K562 (cell line): ENCODE results near the gene FIG4. TPM values are rescaled to one million over a fixed set of nuclear protein-coding genes. Genes with fewer than 3 reads are reported as not detected.

Source experiments
- ATAC-seq: fragments of 200-7000 bp; cut with Tn5 transposase; 3 replicates; pipeline ENCODE4 v1.9.1; 2020; ENCODE audit warnings: moderate library complexity
- BruUV-seq: library from RNA; stranded (reverse); fragments of 400-500 nt; replicated peaks from 2 replicates; lab custom pipeline; 2021; lab: Mats Ljungman, UMichigan
- CTCF ChIA-PET: fragments of 300-600 bp; formaldehyde crosslinking; extraction: SDS; loops from one replicate; lab custom pipeline; 2021; ENCODE audit warnings: low intra/inter-chr PET ratio; lab: Yijun Ruan, JAX
- POLR2A ChIA-PET: fragments of 300-600, 350-650 bp; sonication (Branson Sonifier 250); formaldehyde crosslinking; extraction: SDS; loops from one replicate; lab custom pipeline; 2021; ENCODE audit warnings: antibody characterized with exemption, inconsistent platforms; lab: Yijun Ruan, JAX
- DNase-seq, 4 experiments: peaks; one replicate each; pipeline versions ENCODE4 v3.0.0 to v3.0.0-alpha.2; 2011 to 2018; ENCODE audit warnings: low spot score in 3 of 4, mixed read lengths in 3 of 4; ENCODE audit errors: extremely low read depth in 1 of 4
- FAIRE-seq: peaks from 2 replicates; lab custom pipeline; 2011; peaks lifted over from hg19 to GRCh38; lab: Jason Lieb, UNC
- H2AFZ ChIP-seq: 2 replicates; pipeline ENCODE4 v1.6.0; 2011; ENCODE audit warnings: low read depth, low read length, control low read depth, inconsistent platforms
- H3K27ac ChIP-seq: fragments of 200-600 bp; 3 replicates; pipeline ENCODE4 v1.8.0; 2011; ENCODE audit warnings: low read depth, mild to moderate bottlenecking, control low read depth, inconsistent platforms, low read length, moderate library complexity, mixed read lengths; ENCODE audit errors: extremely low read depth
- H3K27me3 ChIP-seq, 2 experiments: fragments of 300-600 bp in 1 of 2; 2 replicates in 1 of 2; 3 replicates in 1 of 2; pipeline versions ENCODE4 v1.6.0 to v1.8.0; 2011; ENCODE audit warnings: inconsistent platforms in 2 of 2, low read length in 2 of 2, mild to moderate bottlenecking in 1 of 2, mixed read lengths in 1 of 2, moderate library complexity in 1 of 2; ENCODE audit not compliant: control insufficient read depth in 2 of 2, insufficient read depth in 2 of 2
- H3K36me3 ChIP-seq: fragments of 300-600 bp; 3 replicates; pipeline ENCODE4 v1.8.0; 2011; ENCODE audit warnings: mild to moderate bottlenecking, low read length, inconsistent platforms; ENCODE audit not compliant: control insufficient read depth, insufficient read depth
- H3K4me1 ChIP-seq, 2 experiments: fragments of 200-600 bp in 1 of 2; replicated peaks in 1 of 2; 2 replicates in 1 of 2; 3 replicates in 1 of 2; pipeline versions ENCODE4 v1.5.1 to v1.8.0; 2011; ENCODE audit warnings: inconsistent platforms in 2 of 2, low read length in 2 of 2, mild to moderate bottlenecking in 1 of 2, mixed read lengths in 1 of 2, moderate library complexity in 1 of 2; ENCODE audit not compliant: control insufficient read depth in 2 of 2, insufficient read depth in 2 of 2
- H3K4me2 ChIP-seq: 2 replicates; pipeline ENCODE4 v1.6.1; 2011; ENCODE audit warnings: low read length, control low read depth, inconsistent platforms, mixed read lengths; ENCODE audit not compliant: insufficient read depth
- H3K4me3 ChIP-seq: fragments of 200-600 bp; sonication (generic), shearing (Covaris generic); 2 replicates; pipeline ENCODE4 v1.5.1; 2016; ENCODE audit warnings: control low read depth, inconsistent platforms
- H3K79me2 ChIP-seq: fragments of 200-600 bp; 3 replicates; pipeline ENCODE4 v1.8.0; 2011; ENCODE audit warnings: low read length, inconsistent platforms; ENCODE audit not compliant: control insufficient read depth, insufficient read depth
- H3K9ac ChIP-seq, 2 experiments: 2 replicates each; pipeline versions ENCODE4 v1.6.0 to v1.6.1; 2011; ENCODE audit warnings: low read depth in 2 of 2, low read length in 2 of 2, control low read depth in 1 of 2, inconsistent platforms in 1 of 2, mild to moderate bottlenecking in 1 of 2, mixed read lengths in 1 of 2; ENCODE audit not compliant: insufficient read depth in 1 of 2
- H3K9me1 ChIP-seq: one replicate; pipeline ENCODE4 v1.6.0; 2011; ENCODE audit warnings: inconsistent platforms, mild to moderate bottlenecking, low read length, moderate library complexity; ENCODE audit not compliant: control insufficient read depth, insufficient read depth
- H3K9me3 ChIP-seq: replicated peaks from 2 replicates; pipeline ENCODE4 v1.5.1; 2011; ENCODE audit warnings: low read depth, low read length, inconsistent platforms; ENCODE audit not compliant: control insufficient read depth, insufficient read depth
- H4K20me1 ChIP-seq: replicated peaks from 2 replicates; pipeline ENCODE4 v1.6.1; 2011; ENCODE audit warnings: low read length, inconsistent platforms, mixed read lengths; ENCODE audit not compliant: control insufficient read depth, insufficient read depth
- AFF4 ChIP-seq: sonication (generic); formaldehyde crosslinking; IDR thresholded peaks from 2 replicates; pipeline ENCODE4 v1.8.0; 2023; ENCODE audit warnings: mild to moderate bottlenecking, missing genetic modification reagents
- GATAD2B ChIP-seq: fragments of 450-650 bp; IDR thresholded peaks from 2 replicates; pipeline ENCODE4 v1.6.1; 2017; ENCODE audit warnings: mild to moderate bottlenecking, borderline replicate concordance
- NFIX ChIP-seq: fragments of 250-450 bp; sonication (Bioruptor Pico); IDR thresholded peaks from 2 replicates; pipeline ENCODE4 v1.4.0; 2020; ENCODE audit warnings: low read depth, mild to moderate bottlenecking, moderate library complexity
- TAF9B ChIP-seq: fragments of 450-650 bp; IDR thresholded peaks from 2 replicates; pipeline ENCODE4 v1.6.1; 2018; ENCODE audit warnings: mild to moderate bottlenecking; ENCODE audit not compliant: partially characterized antibody
- THRB ChIP-seq: fragments of 450-650 bp; formaldehyde crosslinking; conservative IDR thresholded peaks from 2 replicates; pipeline ENCODE4 v1.4.0; 2022; ENCODE audit warnings: mild to moderate bottlenecking, missing genetic modification characterization
- XRCC4 ChIP-seq: IDR thresholded peaks from one replicate; pipeline ENCODE4 v1.6.1; 2011; ENCODE audit not compliant: insufficient read depth, insufficient read length; ENCODE audit errors: extremely low read depth
- ZNF384 ChIP-seq: IDR thresholded peaks from 2 replicates; pipeline ENCODE4 v1.6.1; 2012; ENCODE audit warnings: low read depth, low read length, improper control_type of control experiment
- WGBS: fragments of 100-300 bp; shearing (Covaris generic); methylation state at CpG from one replicate; pipeline ENCODE4 v1.1.6; 2016; ENCODE audit warnings: low coverage, mixed read lengths; ENCODE audit not compliant: insufficient coverage; ENCODE audit errors: missing lambda C conversion rate; 5-methylcytosine and 5-hydroxymethylcytosine counted together
- in situ Hi-C: fragments of 300-500 bp; cut with MboI; formaldehyde crosslinking; loops from 4 replicates; pipeline ENCODE4 v1.15.0; 2018; ENCODE audit warnings: inconsistent platforms, mixed read lengths
- intact Hi-C: fragments of 100-400 bp; cut with micrococcal nuclease; formaldehyde crosslinking; loops from 2 replicates; pipeline ENCODE4 v1.14.2; 2022
- polyA plus RNA-seq, 8 experiments: library from polyadenylated mRNA; depleted of rRNA in 4 of 8; stranded (reverse) in 5 of 8; unstranded in 3 of 8; fragments of >200 nt; fragmentation: Nextera tagmentation in 2 of 8; fragmentation: Illumina TruSeq in 1 of 8; extraction: Ambion mirVana in 2 of 8; extraction: Trizol in 1 of 8; gene quantifications; 2 replicates each; pipeline versions ENCODE4 v1.2.1 to v1.2.3, GENCODE V29; 2011 to 2014; ENCODE audit warnings: inconsistent platforms in 1 of 8, missing spikeins in 1 of 8
- total RNA-seq, 7 experiments: library from RNA; depleted of rRNA in 6 of 7; stranded (reverse); fragments of >200 nt in 6 of 7; fragmentation: Illumina TruSeq in 2 of 7; extraction: Trizol in 2 of 7; gene quantifications; 2 replicates each; pipeline versions ENCODE4 v1.2.1 to v1.2.3, GENCODE V29; 2011 to 2021; ENCODE audit warnings: low replicate concordance in 1 of 7

The FIG4 gene
- total and polyA plus RNA-seq, 9 of the 15 experiments (the other 6 are each of a cell fraction or from before 2014, with no cell fraction given) = 1.5 to 6.8 (median 4.3) TPM

- TF ChIP-seq ZNF384 (no peak), NFIX (CRISPR knock-in tag) (no peak), XRCC4 (no peak), TAF9B (no peak), GATAD2B (no peak), AFF4 (CRISPR knock-in tag) (no peak)
These were observed 47.6 kb downstream of the FIG4 start (continued) for GRCh38 chr6:109738667-109739066.

- no peak overlapping the region for H3K27ac ChIP-seq
- CTCF ChIA-PET = interaction anchor here (0.6 kb wide), 1 partner anchor 790 kb away, joined by 3 read pairs; no protein-coding TSS in a partner anchor
- DNase-seq = no peak
- H3K79me2 ChIP-seq = no peaks in the 10 kb centered on the region
- in situ Hi-C loops (no loop called here), intact Hi-C loops (no loop called here)
- 26% methylated on average over 3 of the region's 3 CpGs for WGBS
- H3K4me2 ChIP-seq = no peak overlapping the region
- BruUV-seq = no TSS peak
- ATAC-seq = no peak
- no peaks in the 10 kb centered on the region for H4K20me1 ChIP-seq
- H2AFZ ChIP-seq = no peak overlapping the region
- H3K27me3 ChIP-seq = no peaks in the 10 kb centered on the region
- H3K9me3 ChIP-seq = no peaks in the 10 kb centered on the region
- no peak for FAIRE-seq
- no peak overlapping the region for H3K9ac ChIP-seq
- no peaks in the 10 kb centered on the region for H3K9me1 ChIP-seq
- POLR2A ChIA-PET = no interaction called here
- no peak overlapping the region for H3K4me3 ChIP-seq
- no peak for TF ChIP-seq THRB (CRISPR knock-in tag)
- H3K36me3 ChIP-seq = no peaks in the 10 kb centered on the region
- no peaks in the 10 kb centered on the region; a peak in 1 of 5 replicates for H3K4me1 ChIP-seq
These were observed 48.6 kb downstream of the FIG4 start for GRCh38 chr6:109739686-109740085.
